A172 (cell line): ENCODE measurements around the gene ZFYVE9. TPM values are rescaled to one million over a fixed set of nuclear protein-coding genes. Genes with fewer than 3 reads are reported as not detected.
"Not testable (repeated sequence)": the region's sequence is repeated elsewhere in the genome, so short reads cannot be mapped to it uniquely, and the experiment has no call there.

Source experiments
- DNase-seq: peaks from one replicate; pipeline ENCODE4 v3.0.0-alpha.2; 2015; ENCODE audit warnings: low spot score
- total RNA-seq: library from RNA; depleted of rRNA; stranded (reverse); fragments of >200 nt; shearing (Covaris generic); gene quantifications from 2 replicates; pipeline ENCODE4 v1.2.3, GENCODE V29; 2014

ZFYVE9 gene
- total RNA-seq, 1 experiment from 2014 or later = 20.2 TPM

GRCh38 chr1:52191395-52191965, 49.6 kb downstream of the ZFYVE9 start:
- no peak for DNase-seq

DNA sequence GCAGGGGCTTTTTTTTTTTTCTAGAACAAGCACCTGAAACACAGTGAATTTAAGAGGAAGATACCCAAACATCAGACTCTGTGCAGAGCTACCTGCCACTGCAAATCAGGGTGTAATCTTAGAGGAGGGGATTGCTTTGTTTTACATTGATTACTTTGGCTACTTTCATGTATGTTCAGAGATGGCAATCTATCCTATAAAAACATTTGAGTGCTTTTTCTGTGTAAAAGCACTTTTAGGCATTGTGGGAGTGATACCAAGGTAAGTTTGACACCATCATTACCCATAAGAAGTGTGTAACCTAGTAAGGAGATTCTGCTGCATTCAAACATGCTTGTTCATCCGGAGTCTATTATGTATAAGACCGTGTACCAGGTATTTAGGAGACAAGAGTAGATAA, 50.1 kb downstream of the ZFYVE9 start:
- DNase-seq = no peak

- no peak for DNase-seq
These were observed 50.5 kb downstream of the ZFYVE9 start for GRCh38 chr1:52192436-52192835.

DNA sequence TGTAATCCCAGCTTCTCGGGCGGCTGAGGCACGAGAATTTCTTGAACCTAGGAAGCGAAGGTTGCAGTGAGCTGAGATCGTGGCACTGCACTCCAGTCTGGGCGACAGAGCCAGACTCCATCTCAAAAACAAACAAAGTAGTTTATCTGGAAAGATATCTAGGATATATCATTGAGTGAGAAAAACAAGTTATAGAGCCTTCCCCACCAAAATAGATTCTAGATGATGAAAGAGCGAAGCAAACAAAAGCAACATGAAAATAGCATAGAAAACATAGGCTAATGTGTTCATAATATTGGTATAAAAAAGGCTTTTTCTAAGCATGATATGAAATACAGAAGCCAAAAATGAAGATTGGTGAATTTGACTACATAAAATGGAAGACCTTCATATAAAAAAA, 52.1 kb downstream of the ZFYVE9 start:
- DNase-seq = no peak

DNA sequence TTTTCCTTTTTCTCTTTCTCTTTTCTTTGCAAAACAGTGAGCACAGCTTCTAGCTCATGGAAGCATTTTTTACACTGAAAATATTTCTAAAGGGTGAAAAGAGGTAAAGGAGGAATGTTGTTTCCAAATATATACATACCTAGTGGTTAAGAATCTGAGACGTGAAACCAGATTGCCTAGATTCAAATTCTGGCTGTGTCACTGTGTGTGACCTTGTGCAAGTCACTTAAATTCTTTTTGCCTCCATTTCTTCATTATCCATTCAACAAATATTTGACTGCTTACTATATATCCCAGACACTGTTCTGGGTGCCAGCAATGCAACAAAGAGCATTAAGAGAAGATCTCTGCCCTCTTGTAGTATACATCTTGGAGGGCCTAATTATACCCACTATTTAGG, 53.3 kb downstream of the ZFYVE9 start:
- DNase-seq = no peak

DNA sequence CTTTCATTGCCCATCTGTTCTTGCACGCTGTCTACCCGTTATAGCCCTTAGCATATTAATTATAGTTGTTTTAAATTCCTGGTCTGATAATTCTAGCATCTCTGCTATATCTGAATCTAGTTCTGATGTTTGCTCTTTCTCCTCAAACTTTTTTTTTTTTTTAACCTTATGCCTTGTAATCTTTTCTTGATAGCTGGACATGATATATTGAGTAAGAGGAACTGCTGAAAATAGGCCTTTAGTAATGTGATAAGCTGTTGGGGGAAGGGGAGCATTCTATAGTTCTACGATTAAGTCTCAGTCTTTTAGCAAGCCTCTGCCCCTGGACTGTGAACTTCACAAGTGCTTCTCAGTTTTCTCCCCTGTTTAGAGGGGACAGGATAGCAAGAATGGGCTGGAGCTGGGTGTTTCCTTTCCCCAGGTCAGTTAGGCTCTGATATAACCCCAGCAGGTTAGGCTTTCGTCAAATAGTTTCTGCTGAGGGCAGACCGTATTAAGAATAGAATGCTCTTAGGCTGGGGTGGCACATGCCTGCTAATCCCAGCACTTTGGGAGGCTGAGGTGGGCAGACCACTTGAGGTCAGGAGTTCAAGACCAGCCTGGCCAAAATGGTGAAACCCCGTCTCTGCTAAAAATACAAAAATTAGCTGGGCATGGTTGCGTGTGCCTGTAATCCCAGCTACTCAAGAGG, 62.2 kb downstream of the ZFYVE9 start:
- DNase-seq = no peak

- DNase-seq = no peak
These were observed 62.8 kb downstream of the ZFYVE9 start for GRCh38 chr1:52204696-52205095.

DNA sequence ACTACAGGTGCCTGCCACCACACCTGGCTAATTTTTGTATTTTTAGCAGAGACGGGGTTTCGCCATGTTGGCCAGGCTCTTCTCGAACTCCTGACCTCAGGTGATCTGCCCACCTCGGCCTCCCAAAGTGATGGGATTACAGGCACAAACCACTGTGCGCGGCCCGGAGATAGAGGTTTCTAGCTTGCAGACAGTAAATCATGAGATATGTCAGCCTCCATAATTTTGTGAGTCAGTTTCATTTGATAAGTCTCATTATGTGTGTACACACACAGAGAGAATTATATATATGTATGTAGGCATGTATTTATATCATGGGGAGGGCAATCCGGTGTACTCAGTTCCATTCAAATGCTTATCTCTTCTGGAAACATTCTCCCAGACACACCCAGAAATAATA, 64.8 kb downstream of the ZFYVE9 start:
- not testable (repeated sequence) for DNase-seq

GRCh38 chr1:52209429-52209828, 67.5 kb downstream of the ZFYVE9 start:
- no peak for DNase-seq

DNA sequence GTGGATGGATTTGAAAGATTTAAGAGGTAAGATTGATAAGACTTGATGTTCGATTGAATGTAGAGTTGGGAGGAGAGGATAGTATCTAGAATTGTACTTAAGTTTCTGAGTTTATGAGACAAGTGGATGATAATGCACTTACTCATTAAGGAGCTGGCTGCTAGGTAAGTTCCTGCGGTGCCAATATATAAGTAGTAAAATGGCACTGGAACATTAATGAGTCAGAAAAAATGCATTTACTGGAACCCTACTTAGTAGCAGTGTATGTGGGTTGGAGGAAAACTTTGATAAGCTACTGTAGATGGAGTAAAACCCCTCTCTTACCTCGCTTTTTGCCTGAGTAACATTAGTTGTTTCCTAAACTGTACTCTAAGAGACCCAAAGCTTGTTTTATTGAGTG, 68.2 kb downstream of the ZFYVE9 start:
- DNase-seq = peak; percentile 21

- no peak for DNase-seq
These were observed 75.1 kb downstream of the ZFYVE9 start for GRCh38 chr1:52216907-52217458.

DNA sequence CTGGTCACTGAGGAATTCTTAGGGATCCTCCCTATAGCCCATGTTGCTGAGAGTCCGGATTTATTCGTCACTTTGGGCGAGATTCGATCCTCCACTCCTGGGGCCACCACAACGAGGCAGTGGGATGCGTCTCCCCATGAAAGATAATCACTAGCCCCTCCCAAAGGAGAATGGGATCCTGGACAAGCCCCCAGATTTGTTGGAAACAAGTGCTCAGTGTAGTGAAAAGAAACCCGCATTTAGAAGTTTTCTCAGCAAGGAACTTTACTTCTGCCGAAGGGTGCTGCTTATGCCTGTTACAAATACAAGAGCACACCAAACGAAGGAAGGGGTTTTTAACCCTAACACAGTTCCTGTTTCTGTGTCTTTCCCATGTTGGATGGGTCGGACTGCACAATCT, 83.3 kb downstream of the ZFYVE9 start:
- DNase-seq = no peak

- DNase-seq = no peak
These were observed 87.6 kb downstream of the ZFYVE9 start for GRCh38 chr1:52229494-52229893.

- DNase-seq = no peak
These were observed 91.6 kb downstream of the ZFYVE9 start for GRCh38 chr1:52233463-52233862.

- DNase-seq = no peak
These were observed 92.1 kb downstream of the ZFYVE9 start for GRCh38 chr1:52234014-52234413.

DNA sequence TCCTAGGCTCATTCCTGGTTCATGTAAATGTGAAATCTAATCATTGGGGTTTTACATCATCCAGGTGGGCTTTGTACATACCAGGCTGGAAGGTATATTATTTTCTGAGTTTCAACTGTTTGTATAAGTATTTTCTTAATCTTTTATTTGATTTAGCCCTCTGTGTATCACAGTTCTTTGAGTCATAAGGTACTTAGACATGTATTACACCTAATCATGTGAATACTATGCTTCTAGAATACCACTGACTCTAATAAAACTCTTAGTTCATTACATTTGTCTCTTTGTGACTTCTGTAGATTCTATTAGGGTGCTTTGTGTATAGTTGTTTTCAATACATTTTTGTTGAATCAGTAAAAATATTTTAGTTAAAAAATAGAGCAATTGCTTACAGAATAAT, 92.8 kb downstream of the ZFYVE9 start:
- DNase-seq = no peak

DNA sequence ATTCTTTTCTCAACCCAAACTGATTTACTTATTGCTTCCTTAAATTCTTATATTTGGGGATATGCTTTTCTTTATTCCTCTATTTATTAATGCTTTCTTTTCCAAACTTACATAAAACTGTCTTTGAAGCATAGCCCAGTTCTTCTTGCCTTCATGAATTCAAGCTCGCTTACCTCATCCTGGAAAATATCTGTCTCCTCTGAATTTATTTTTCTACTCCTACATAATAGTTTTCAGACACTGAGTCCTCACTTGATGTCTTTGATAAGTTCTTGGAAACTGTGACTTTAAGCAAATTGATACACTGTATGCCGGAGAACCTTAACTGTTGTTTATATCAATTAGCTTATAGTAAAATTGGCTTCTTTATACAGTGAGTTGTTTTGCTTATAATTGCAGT, 93.8 kb downstream of the ZFYVE9 start:
- no peak for DNase-seq

DNA sequence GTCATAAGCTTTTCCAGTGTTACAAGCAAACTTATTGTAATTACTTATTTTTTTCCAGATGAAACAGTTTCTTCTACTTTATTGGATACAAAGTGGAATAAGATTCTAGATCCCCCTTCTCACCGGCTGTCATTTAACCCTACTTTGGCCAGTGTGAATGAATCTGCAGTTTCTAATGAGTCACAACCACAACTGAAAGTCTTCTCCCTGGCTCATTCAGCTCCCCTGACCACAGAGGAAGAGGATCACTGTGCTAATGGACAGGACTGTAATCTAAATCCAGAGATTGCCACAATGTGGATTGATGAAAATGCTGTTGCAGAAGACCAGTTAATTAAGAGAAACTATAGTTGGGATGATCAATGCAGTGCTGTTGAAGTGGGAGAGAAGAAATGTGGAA, 95.5 kb downstream of the ZFYVE9 start:
- DNase-seq = peak; percentile 61

DNA sequence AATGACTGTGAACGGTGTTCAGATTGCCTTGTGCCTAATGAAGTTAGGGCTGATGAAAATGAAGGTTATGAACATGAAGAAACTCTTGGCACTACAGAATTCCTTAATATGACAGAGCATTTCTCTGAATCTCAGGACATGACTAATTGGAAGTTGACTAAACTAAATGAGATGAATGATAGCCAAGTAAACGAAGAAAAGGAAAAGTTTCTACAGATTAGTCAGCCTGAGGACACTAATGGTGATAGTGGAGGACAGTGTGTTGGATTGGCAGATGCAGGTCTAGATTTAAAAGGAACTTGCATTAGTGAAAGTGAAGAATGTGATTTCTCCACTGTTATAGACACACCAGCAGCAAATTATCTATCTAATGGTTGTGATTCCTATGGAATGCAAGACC, 96.6 kb downstream of the ZFYVE9 start:
- peak; percentile 50 for DNase-seq

- no peak for DNase-seq
These were observed 97.2 kb downstream of the ZFYVE9 start for GRCh38 chr1:52238887-52239707.

- DNase-seq = no peak
These were observed 97.8 kb downstream of the ZFYVE9 start for GRCh38 chr1:52239708-52240001.

DNA sequence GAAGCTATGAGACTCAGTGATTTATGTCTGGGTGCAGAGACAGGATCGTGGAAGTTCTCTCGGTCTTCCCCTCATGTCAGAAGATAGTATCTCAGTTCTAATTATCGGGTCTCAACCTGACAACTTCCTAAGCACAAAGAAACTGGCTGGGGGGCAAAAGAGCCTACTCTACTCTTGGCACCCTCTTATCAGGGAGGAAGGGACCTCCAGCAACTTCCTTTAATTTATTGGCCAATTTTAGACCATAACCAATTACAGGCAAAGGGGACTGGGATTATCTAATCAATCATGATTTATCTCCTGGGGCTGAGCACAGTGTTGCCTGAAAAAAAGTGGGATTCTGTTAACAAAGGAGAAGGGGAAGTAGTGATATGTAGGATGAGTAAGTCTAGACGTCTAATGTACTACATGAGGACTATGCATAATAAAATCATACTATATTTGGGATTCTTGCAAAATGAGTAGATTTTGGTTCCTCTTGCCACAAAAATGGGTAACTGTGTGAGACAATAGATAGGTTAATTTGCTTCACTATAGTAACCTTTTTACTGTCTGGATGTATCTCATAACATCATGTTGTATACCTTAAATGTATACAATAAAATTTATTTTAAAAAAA, 98.8 kb downstream of the ZFYVE9 start:
- DNase-seq = no peak
